DND-41 (cell line): ENCODE measurements around the gene METTL25B.

Source experiments
- ATAC-seq: fragments of 200-7000 bp; cut with Tn5 transposase; 3 replicates; pipeline ENCODE4 v1.9.1; 2021; ENCODE audit warnings: low read depth; ENCODE audit not compliant: insufficient read depth
- DNase-seq: peaks from one replicate; pipeline ENCODE4 v3.0.0-alpha.2; 2020
- H2AFZ ChIP-seq: 2 replicates; pipeline ENCODE4 v1.6.0; 2012; ENCODE audit warnings: low read depth, low read length
- H3K27ac ChIP-seq: 2 replicates; pipeline ENCODE4 v1.5.1; 2012; ENCODE audit warnings: low read length, inconsistent platforms
- H3K27me3 ChIP-seq: fragments of 200-600 bp; sonication (generic); 2 replicates; pipeline ENCODE4 v1.6.0; 2012; ENCODE audit warnings: low read length, mild to moderate bottlenecking, inconsistent platforms; ENCODE audit not compliant: insufficient read depth, poor library complexity
- H3K36me3 ChIP-seq: 2 replicates; pipeline ENCODE4 v1.5.1; 2012; ENCODE audit warnings: low read length, inconsistent platforms; ENCODE audit not compliant: insufficient read depth
- H3K4me1 ChIP-seq: 2 replicates; pipeline ENCODE4 v1.5.1; 2012; ENCODE audit warnings: mild to moderate bottlenecking, low read length; ENCODE audit not compliant: insufficient read depth
- H3K4me2 ChIP-seq: 2 replicates; pipeline ENCODE4 v1.6.0; 2012; ENCODE audit warnings: mild to moderate bottlenecking, moderate library complexity, low read length, inconsistent platforms; ENCODE audit not compliant: insufficient read depth
- H3K4me3 ChIP-seq, 2 experiments: fragments of 200-600 bp in 1 of 2; shearing (Covaris generic) in 1 of 2; 2 replicates each; pipeline ENCODE4 v1.5.1; 2012 to 2016; ENCODE audit warnings: inconsistent platforms in 2 of 2, low read length in 2 of 2, mild to moderate bottlenecking in 2 of 2, low read depth in 1 of 2, moderate library complexity in 1 of 2
- H3K79me2 ChIP-seq: 2 replicates; pipeline ENCODE4 v1.6.0; 2012; ENCODE audit warnings: low read length, inconsistent platforms; ENCODE audit not compliant: insufficient read depth
- H3K9ac ChIP-seq: 2 replicates; pipeline ENCODE4 v1.6.0; 2012; ENCODE audit warnings: low read depth, mild to moderate bottlenecking, inconsistent platforms, low read length, moderate library complexity
- H3K9me3 ChIP-seq: 2 replicates; pipeline ENCODE4 v1.5.1; 2012; ENCODE audit warnings: low read length, moderate library complexity, mild to moderate bottlenecking, inconsistent platforms; ENCODE audit not compliant: insufficient read depth, severe bottlenecking
- H4K20me1 ChIP-seq: 2 replicates; pipeline ENCODE4 v1.6.0; 2012; ENCODE audit warnings: low read length; ENCODE audit not compliant: insufficient read depth
- EZH2 ChIP-seq: IDR thresholded peaks from 3 replicates; pipeline ENCODE4 v1.6.1; 2012; ENCODE audit warnings: borderline replicate concordance, low read depth, mild to moderate bottlenecking, moderate library complexity, low read length, inconsistent platforms; ENCODE audit not compliant: severe bottlenecking
- TF ChIP-seq, protein P1 (sequence below): IDR thresholded peaks from 2 replicates; pipeline ENCODE4 v1.5.1; 2012; ENCODE audit warnings: borderline replicate concordance, low read length, moderate library complexity, mild to moderate bottlenecking; ENCODE audit not compliant: poor library complexity, severe bottlenecking; ENCODE audit errors: extremely low read depth

The METTL25B gene

DNA sequence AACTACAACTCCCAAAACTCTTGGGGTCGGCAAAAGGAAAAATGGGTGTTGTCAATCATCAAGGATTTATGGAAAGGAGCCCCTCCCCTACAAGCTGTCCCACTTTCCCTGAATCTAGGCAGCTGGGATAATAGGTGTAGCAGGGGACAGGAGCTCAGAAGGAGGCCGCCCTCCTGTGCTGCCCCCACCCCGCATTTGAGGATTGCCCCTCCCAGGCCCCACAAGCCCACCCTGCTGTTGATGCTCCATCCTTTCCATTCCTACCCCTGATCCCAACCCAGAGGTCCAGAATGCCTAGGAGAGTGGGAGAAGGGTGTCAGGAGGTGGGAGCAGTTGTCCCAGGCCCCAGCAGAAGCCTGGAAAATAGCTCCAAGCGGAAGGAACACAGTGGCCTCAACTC, 14.5 kb downstream of the METTL25B start:
- no peak for TF ChIP-seq EZH2
- TF ChIP-seq, protein P1, sequence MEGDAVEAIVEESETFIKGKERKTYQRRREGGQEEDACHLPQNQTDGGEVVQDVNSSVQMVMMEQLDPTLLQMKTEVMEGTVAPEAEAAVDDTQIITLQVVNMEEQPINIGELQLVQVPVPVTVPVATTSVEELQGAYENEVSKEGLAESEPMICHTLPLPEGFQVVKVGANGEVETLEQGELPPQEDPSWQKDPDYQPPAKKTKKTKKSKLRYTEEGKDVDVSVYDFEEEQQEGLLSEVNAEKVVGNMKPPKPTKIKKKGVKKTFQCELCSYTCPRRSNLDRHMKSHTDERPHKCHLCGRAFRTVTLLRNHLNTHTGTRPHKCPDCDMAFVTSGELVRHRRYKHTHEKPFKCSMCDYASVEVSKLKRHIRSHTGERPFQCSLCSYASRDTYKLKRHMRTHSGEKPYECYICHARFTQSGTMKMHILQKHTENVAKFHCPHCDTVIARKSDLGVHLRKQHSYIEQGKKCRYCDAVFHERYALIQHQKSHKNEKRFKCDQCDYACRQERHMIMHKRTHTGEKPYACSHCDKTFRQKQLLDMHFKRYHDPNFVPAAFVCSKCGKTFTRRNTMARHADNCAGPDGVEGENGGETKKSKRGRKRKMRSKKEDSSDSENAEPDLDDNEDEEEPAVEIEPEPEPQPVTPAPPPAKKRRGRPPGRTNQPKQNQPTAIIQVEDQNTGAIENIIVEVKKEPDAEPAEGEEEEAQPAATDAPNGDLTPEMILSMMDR = no peak
- H3K27ac ChIP-seq = no peak overlapping the region
- no peak for DNase-seq

GRCh38 chr1:156743367-156744302, 15.4 kb downstream of the METTL25B start:
- H3K9ac ChIP-seq = no peak overlapping the region
- no peak overlapping the region for H2AFZ ChIP-seq
- DNase-seq (no peak), ATAC-seq (no peak)
- no peak overlapping the region for H3K27ac ChIP-seq
- H4K20me1 ChIP-seq = peaks cover 39% of the 10 kb centered on the region
- H3K4me3 ChIP-seq = no peak overlapping the region
- H3K27me3 ChIP-seq = no peaks in the 10 kb centered on the region
- peaks cover 62% of the 10 kb centered on the region for H3K4me1 ChIP-seq
- TF ChIP-seq EZH2 = no peak
- TF ChIP-seq, protein P1 = no peak
- H3K4me2 ChIP-seq = no peak overlapping the region
- H3K36me3 ChIP-seq = peaks cover 66% of the 10 kb centered on the region
- peaks cover 69% of the 10 kb centered on the region for H3K79me2 ChIP-seq
- no peaks in the 10 kb centered on the region for H3K9me3 ChIP-seq

More for the DNA sequence above, 14.5 kb downstream of the METTL25B start:
- Histone ChIP-seq H3K27me3 (no peaks in the 10 kb centered on the region), H3K9ac (no peak overlapping the region), H3K79me2 (peaks cover 61% of the 10 kb centered on the region), H3K4me3 (no peak overlapping the region), H4K20me1 (peaks cover 30% of the 10 kb centered on the region), H3K9me3 (no peaks in the 10 kb centered on the region), H3K4me2 (no peak overlapping the region), H2AFZ (no peak overlapping the region), H3K4me1 (peaks cover 54% of the 10 kb centered on the region), H3K36me3 (peaks cover 67% of the 10 kb centered on the region)
- no peak for ATAC-seq

DNA sequence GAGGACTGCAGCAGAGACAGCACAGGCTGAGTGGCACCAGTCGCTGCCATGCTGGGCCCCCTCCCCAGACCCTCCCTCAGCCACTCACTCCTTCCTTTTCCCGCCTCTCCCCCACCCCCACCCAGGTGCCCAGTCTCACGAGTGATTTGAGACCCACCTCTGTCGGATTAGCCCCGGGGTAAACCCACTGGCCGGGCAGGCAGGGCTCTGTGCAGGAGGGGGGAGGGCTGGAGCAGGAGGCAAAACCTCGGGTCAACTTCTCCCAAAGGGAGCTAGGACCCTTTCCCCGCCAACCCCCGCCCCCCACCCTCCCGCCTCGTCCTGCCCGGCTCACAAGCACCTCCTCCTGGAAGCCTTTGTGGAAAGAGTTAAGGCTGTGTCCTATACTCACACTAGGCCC, 16.1 kb downstream of the METTL25B start:
- peaks cover 46% of the 10 kb centered on the region for H4K20me1 ChIP-seq
- no peak overlapping the region for H3K27ac ChIP-seq
- H2AFZ ChIP-seq = no peak overlapping the region
- no peak overlapping the region for H3K9ac ChIP-seq
- no peak overlapping the region for H3K4me2 ChIP-seq
- H3K4me1 ChIP-seq = peaks cover 65% of the 10 kb centered on the region
- no peak for DNase-seq
- H3K36me3 ChIP-seq = peaks cover 66% of the 10 kb centered on the region
- no peaks in the 10 kb centered on the region for H3K27me3 ChIP-seq
- H3K4me3 ChIP-seq = no peak overlapping the region
- H3K79me2 ChIP-seq = peaks cover 70% of the 10 kb centered on the region
- H3K9me3 ChIP-seq = no peaks in the 10 kb centered on the region
- no peak for ATAC-seq
- TF ChIP-seq EZH2 = no peak
- TF ChIP-seq, protein P1 = no peak
